Lung (tissue), 12 donors: ENCODE measurements around the gene CACNA1D. TPM values are rescaled to one million over a fixed set of nuclear protein-coding genes. Genes with fewer than 3 reads are reported as not detected.
A peak's percentile ranks its signal among the peaks of the same experiment; 100 is the strongest.

Source experiments
- ATAC-seq: fragments of 200-7000 bp; cut with Tn5 transposase; one replicate; pipeline ENCODE4 v1.9.1; 2020; ENCODE audit warnings: moderate number of reproducible peaks; ENCODE audit not compliant: insufficient read depth, low FRiP score
- DNase-seq, 3 donors: peaks; one replicate each; pipeline ENCODE4 v3.0.0-alpha.2; 2013 to 2017
- H3K27ac ChIP-seq, 2 donors: one replicate each; pipeline ENCODE4 v1.5.1; 2013; ENCODE audit warnings: mild to moderate bottlenecking in 2 of 2, moderate library complexity in 2 of 2, control low read depth in 1 of 2, inconsistent platforms in 1 of 2, low read depth in 1 of 2, low read length in 1 of 2
- H3K27me3 ChIP-seq, 3 donors: one replicate each; pipeline ENCODE4 v1.5.1; 2013; ENCODE audit warnings: low read length in 2 of 3; ENCODE audit not compliant: control insufficient read depth in 3 of 3, insufficient read depth in 3 of 3
- H3K36me3 ChIP-seq, 4 donors: one replicate each; pipeline ENCODE4 v1.5.1; 2013; ENCODE audit warnings: low read length in 4 of 4, mild to moderate bottlenecking in 1 of 4, moderate library complexity in 1 of 4; ENCODE audit not compliant: control insufficient read depth in 4 of 4, insufficient read depth in 4 of 4
- H3K4me1 ChIP-seq, 5 donors: one replicate each; pipeline ENCODE4 v1.5.1; 2013; ENCODE audit warnings: low read length in 5 of 5, mild to moderate bottlenecking in 2 of 5, moderate library complexity in 1 of 5; ENCODE audit not compliant: control insufficient read depth in 5 of 5, insufficient read depth in 5 of 5
- H3K4me3 ChIP-seq: one replicate; pipeline ENCODE4 v1.5.1; 2013; ENCODE audit warnings: mild to moderate bottlenecking, control low read depth, moderate library complexity
- H3K9ac ChIP-seq, 2 donors: one replicate each; pipeline ENCODE4 v1.5.1; 2013; ENCODE audit warnings: low read length in 2 of 2, control low read depth in 1 of 2; ENCODE audit not compliant: insufficient read depth in 1 of 2
- H3K9me3 ChIP-seq, 4 donors: one replicate each; pipeline ENCODE4 v1.5.1; 2013; ENCODE audit warnings: low read length in 3 of 4, mild to moderate bottlenecking in 1 of 4, moderate library complexity in 1 of 4; ENCODE audit not compliant: control insufficient read depth in 4 of 4, insufficient read depth in 3 of 4
- CTCF ChIP-seq: IDR thresholded peaks from 2 replicates; pipeline ENCODE4 v1.5.1; 2012; ENCODE audit warnings: mild to moderate bottlenecking; ENCODE audit errors: control extremely low read depth, extremely low read depth
- WGBS, 2 donors: extraction: QIAGEN DNeasy Blood & Tissue Kit; methylation state at CpG; one replicate each; pipeline ENCODE4 v1.1.7; 2013; 5-methylcytosine and 5-hydroxymethylcytosine counted together
- polyA plus RNA-seq, 2 donors: library from polyadenylated mRNA; stranded (reverse); fragments of 200-250 nt; gene quantifications; one replicate each; pipeline ENCODE4 v1.2.1, GENCODE V29; 2013
- total RNA-seq, 2 donors: library from RNA; depleted of rRNA in 1 of 2; stranded (reverse); fragments of >200 nt in 1 of 2; gene quantifications; one replicate each; pipeline ENCODE4 v1.2.1, GENCODE V29; 2014 to 2021
- donor health status: control.
- donor health status: control.
- donor health status: Bipolar disorder and iron deficiency.
- donor health status: healthy.
- donor health status: DM: yes; HTN: yes; CAD: no.

The CACNA1D gene
- total and polyA plus RNA-seq, 4 donors = 2.7 to 96.8 (median 23.1) TPM

DNA sequence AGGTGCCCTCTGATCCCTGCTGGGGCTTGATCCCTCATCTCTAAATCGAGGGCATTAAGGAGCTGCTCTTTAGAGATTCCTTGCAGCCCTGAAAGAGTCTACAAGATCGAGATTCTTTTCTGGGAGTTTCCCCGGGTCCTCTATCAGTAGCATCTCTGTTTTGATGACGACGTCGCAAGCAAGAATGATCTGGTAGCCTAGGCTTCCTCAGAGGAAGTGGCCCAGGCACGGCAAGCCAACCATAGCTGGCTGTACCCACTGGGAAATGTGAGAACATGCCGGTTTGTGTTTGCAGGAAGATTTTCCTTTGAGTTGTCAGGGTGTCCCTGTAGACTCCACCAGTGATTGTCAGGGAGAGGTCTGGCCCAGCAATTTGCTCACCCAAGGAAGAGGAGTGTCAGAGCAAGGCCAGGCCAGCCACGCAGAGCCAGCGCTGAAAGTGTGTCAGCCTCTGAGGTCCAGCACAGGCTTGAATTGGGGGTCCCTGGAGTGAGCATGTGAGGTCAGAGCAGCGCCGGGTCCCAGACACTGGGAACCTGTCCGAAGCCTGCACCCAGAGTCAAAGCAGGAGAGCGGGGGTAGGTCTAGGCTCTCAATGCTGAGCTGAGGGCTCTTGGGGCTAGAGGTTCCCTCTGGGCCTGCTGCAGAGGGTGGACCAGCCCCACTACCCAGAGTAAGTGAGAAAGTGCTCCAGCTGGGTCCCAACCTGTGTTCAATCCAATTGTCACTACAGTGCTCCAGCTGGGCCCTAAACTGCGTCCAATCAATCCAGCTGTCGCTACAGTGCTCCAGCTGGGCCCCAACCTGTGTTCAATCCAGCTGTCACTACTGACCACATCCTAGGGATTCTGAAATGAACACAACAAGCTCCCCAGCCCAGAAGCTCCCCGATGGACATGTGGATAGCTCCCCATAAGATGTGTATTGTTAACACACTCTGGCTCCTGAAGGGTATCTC, 256.1 kb downstream of the CACNA1D start:
- 75 to 83% methylated on average over 17 of the region's 17 CpGs for WGBS, 2 donors
- no peaks in the 10 kb centered on the region for H3K27me3 ChIP-seq
- H3K4me1 ChIP-seq = peaks cover 0 to 9% (median 0%) of the 10 kb centered on the region in 5 donors
- peak in 2 of 3 donors; percentile 8 to 37 for DNase-seq
- no peak for TF ChIP-seq CTCF
- peaks cover 0 to 57% (median 25%) of the 10 kb centered on the region in 4 donors for H3K36me3 ChIP-seq
- H3K9me3 ChIP-seq = peaks cover 0 to 1% (median 0%) of the 10 kb centered on the region in 4 donors
- no peak overlapping the region for H3K4me3 ChIP-seq
- peak overlapping the region in 1 of 2 donors; percentile 20 for H3K27ac ChIP-seq
- H3K9ac ChIP-seq = no peak overlapping the region
- no peak for ATAC-seq

- Histone ChIP-seq H3K4me1 (peaks cover 0 to 9% (median 0%) of the 10 kb centered on the region in 5 donors), H3K27me3 (no peaks in the 10 kb centered on the region), H3K9me3 (peaks cover 0 to 1% (median 0%) of the 10 kb centered on the region in 4 donors), H3K36me3 (peaks cover 0 to 53% (median 20%) of the 10 kb centered on the region in 4 donors), H3K4me3 (no peak overlapping the region), H3K9ac (no peak overlapping the region), H3K27ac (peak overlapping the region in 1 of 2 donors; percentile 1)
- 33 to 52% methylated on average over 9 of the region's 9 CpGs for WGBS, 2 donors
- DNase-seq = peak in 1 of 3 donors; percentile 43
- TF ChIP-seq CTCF = no peak
- peak; percentile 55 for ATAC-seq
Measured at GRCh38 chr3:53753518-53754183, 259.2 kb downstream of the CACNA1D start.

- Histone ChIP-seq H3K4me3 (no peak overlapping the region), H3K4me1 (peaks cover 0 to 9% (median 0%) of the 10 kb centered on the region in 5 donors), H3K36me3 (peaks cover 0 to 53% (median 20%) of the 10 kb centered on the region in 4 donors), H3K27ac (peak overlapping the region in 1 of 2 donors; percentile 7), H3K27me3 (no peaks in the 10 kb centered on the region), H3K9me3 (peaks cover 0 to 1% (median 0%) of the 10 kb centered on the region in 4 donors), H3K9ac (no peak overlapping the region)
- no peak for TF ChIP-seq CTCF
- DNase-seq (no peak), ATAC-seq (no peak)
- WGBS, 2 donors = 69 to 76% methylated on average over 9 of the region's 9 CpGs
Measured at GRCh38 chr3:53754325-53754724, 259.9 kb downstream of the CACNA1D start.
